Prostate gland (tissue), 2 donors: ENCODE measurements around the gene UCN.

Experiments
- CTCF ChIP-seq, 4 experiments: fragments of 200-600 bp in 2 of 4; fragments of 450-650 bp in 2 of 4; sonication (generic) in 2 of 4; IDR thresholded peaks; 1 replicate in 3 of 4; 2 replicates in 1 of 4; pipeline ENCODE4 v1.5.1; 2016 to 2019; ENCODE audit warnings: antibody characterized with exemption in 4 of 4, mild to moderate bottlenecking in 2 of 4, moderate library complexity in 2 of 4
- POLR2AphosphoS5 ChIP-seq: sonication (generic); formaldehyde crosslinking; IDR thresholded peaks from one replicate; pipeline ENCODE4 v1.6.1; 2017; ENCODE audit warnings: antibody characterized with exemption

- TF ChIP-seq POLR2AphosphoS5: no peak
- no peak for TF ChIP-seq CTCF (IDR thresholded peaks at IDR 0.05)
Measured at GRCh38 chr2:27265536-27265870, 42.7 kb downstream of the UCN start.
